Islet precursor cell (in vitro differentiated cells): ENCODE measurements around the gene EPHA2.

Experiments used
- DNase-seq: peaks from one replicate; pipeline ENCODE4 v3.0.0-alpha.2; 2018

The EPHA2 gene

GRCh38 chr1:16091296-16091695 lies 64.6 kb downstream of the EPHA2 start:
- DNase-seq, result peak; percentile 43

- DNase-seq, result no peak
Observed at GRCh38 chr1:16090076-16090826, 65.6 kb downstream of the EPHA2 start.

GRCh38 chr1:16088996-16089395 lies 66.9 kb downstream of the EPHA2 start:
- peak; percentile 93 for DNase-seq

- DNase-seq, result peak; percentile 59
Observed at GRCh38 chr1:16088351-16088911, 67.4 kb downstream of the EPHA2 start.

GRCh38 chr1:16087733-16088132 lies 68.1 kb downstream of the EPHA2 start:
- DNase-seq, result peak; percentile 47

GRCh38 chr1:16085522-16085921 lies 70.3 kb downstream of the EPHA2 start:
- DNase-seq, result peak; percentile 48

GRCh38 chr1:16083486-16083885 lies 72.4 kb downstream of the EPHA2 start:
- DNase-seq, result no peak

- DNase-seq, result peak; percentile 88
Observed at GRCh38 chr1:16082283-16083038, 73.4 kb downstream of the EPHA2 start.

GRCh38 chr1:16081636-16082035 lies 74.2 kb downstream of the EPHA2 start:
- DNase-seq, result no peak

- DNase-seq, result no peak
Observed at GRCh38 chr1:16080422-16081150, 75.3 kb downstream of the EPHA2 start.

GRCh38 chr1:16078925-16079656 lies 76.8 kb downstream of the EPHA2 start:
- peak; percentile 91 for DNase-seq

GRCh38 chr1:16077406-16078245 lies 78.2 kb downstream of the EPHA2 start:
- DNase-seq, result no peak

GRCh38 chr1:16076865-16077238 lies 79.0 kb downstream of the EPHA2 start:
- no peak for DNase-seq

GRCh38 chr1:16076031-16076864 lies 79.6 kb downstream of the EPHA2 start:
- DNase-seq, result peak; percentile 84

GRCh38 chr1:16075337-16076030 lies 80.4 kb downstream of the EPHA2 start:
- no peak for DNase-seq
